GM19035 (cell line): ENCODE results near the gene ZFX.

Experiments
- ATAC-seq: cut with Tn5 transposase; IDR thresholded peaks from one replicate; pipeline ENCODE4 v1.9.1; 2021; ENCODE audit not compliant: unreplicated experiment

ZFX gene

DNA sequence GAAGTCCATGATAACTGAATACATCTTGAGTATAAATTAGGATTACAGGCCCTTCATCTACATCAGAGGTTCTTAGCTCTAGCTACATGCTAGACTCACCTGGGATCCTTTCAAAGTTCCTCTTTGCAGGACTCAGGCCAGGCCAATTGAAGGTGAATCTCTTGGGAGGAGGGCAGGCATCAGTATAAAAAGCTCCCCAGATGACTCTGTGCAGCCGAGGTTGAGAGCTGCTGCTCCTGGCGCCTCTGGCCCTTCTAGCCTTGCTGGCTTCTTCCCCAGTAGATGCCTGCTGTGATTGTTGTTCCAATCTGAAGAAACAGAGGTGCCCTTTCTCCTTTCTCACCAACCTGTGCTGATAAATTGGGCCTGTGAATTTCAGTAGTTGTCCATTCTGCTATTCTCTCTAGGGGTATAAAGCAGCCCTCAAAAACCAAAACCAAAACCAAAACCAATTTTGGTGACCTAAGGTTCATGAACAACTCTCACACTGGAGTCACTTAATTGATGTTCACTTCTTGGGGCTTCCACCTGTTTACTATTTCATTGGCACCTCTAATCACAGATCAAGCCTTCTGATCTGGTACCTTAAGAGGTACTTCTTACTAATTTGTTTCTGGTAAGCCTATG, 85.7 kb downstream of the ZFX start:
- ATAC-seq: no peak

GRCh38 chrX:24241822-24242648, 92.5 kb downstream of the ZFX start:
- peak; percentile 15 for ATAC-seq

- peak; percentile 88 for ATAC-seq
Observed at GRCh38 chrX:24242649-24243175, 93.2 kb downstream of the ZFX start.

- ATAC-seq: peak; percentile 31
Observed at GRCh38 chrX:24243188-24243587, 93.7 kb downstream of the ZFX start.

DNA sequence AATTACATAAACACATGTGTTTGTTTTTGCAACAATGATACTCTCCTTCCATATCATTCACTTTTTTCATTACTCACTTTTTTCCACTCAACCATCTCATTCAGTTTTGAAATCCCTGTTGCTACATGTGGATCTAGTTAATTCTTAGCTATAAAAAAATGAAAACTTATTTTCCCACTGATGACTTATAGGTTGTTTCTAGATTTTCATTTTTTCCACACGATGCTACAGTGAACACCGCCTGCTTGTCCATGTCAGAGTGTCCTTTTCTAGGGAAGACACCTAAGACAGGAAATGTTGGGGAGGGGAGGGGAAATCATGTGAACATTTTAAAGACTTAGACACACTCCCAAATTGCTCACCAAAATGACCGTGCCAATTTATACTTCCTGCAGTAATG, 94.2 kb downstream of the ZFX start:
- ATAC-seq: no peak

DNA sequence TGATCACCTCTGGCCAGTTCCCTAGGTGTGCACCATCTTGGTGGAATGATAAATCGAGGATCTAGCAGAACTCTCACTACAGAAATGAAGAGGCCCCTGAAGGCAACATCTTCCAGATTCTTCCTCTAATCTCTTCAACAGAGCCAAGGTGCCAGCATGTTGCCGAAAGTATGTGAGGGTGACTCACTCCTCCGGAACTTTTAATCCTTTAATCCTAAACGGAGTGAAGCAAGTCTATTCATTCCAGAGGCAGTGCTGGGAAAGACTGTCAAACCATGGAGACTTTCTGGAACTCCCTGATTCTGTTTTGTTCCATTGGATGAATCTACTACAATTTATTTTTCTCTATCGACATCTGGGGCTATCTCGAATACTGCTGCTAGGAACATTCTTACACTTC, 95.7 kb downstream of the ZFX start:
- no peak for ATAC-seq

DNA sequence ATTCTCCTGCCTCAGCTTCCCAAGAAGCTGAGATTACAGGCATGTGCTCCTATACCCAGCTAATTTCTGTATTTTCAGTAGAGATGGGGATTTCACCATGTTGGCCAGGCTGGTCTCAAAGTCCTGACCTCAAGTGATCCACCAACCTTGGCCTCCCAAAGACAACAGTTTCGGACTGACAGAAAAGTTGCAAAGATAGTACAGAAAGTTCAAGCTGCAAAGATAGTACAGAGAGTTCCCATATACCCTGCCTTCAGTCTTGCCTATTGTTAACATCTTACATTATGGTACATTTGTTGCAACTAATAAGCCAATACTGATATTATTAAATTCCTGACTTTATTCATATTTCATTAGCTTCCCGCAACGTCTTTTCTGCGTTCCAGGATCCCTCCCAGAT, 98.5 kb downstream of the ZFX start:
- ATAC-seq: no peak

DNA sequence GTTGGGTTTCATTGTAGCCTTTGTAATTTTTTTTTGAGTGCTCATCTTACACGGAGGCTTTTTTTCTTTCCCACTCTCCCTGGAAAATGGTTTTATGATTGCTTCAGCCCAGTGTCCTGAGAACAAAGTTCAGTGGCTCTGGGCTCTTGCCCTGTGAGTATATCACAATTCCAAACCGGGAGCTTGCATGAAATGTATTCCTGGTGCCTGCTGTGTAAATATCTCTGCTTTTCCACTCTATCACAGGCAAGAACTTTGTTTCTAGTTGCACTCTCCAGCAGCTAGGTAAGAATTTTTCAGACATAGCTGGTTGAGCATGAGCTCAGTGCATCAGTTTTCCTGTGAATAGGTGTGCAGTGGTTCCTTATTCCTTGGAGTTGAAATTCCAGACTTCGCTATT, 103.5 kb downstream of the ZFX start:
- no peak for ATAC-seq

DNA sequence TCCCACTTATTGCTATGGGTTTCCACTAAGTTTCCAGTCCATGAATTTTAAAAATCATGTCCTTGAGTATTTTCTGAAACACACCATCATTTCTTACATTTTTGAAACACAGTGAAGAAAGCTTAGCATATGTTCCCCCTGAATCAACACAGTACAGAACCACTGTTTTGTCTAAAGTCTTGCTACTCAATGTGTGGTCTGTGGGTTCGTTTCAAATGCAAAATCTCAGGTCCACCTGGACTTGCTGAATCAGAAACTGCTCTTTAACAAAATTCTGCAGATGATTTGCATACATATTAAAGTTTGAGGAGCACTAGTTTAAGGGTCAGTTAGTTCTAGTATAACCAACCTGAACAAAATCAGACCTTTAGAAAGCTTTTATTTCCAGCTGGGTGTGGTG, 103.9 kb downstream of the ZFX start:
- ATAC-seq: peak; percentile 55

DNA sequence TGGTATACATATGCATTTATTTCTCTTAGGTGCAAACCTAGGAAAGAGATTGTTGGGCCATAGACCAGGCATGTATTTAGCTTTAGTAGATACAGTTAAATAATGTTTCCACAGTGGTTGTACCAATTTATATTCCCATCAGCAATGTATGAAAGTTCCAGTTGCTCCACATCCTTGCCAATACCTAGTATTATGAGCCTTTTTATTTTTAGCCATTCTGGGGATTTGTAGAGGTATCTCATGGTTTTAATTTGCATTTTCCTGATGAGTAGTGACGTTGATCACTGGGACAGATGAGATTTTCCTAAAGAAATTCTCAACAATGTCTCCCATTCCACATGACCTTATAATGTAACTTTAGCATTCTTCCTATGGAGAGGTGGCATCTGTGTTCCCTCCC, 107.5 kb downstream of the ZFX start:
- ATAC-seq: no peak

GRCh38 chrX:24259544-24260240, 110.2 kb downstream of the ZFX start:
- no peak for ATAC-seq

- ATAC-seq: no peak
Observed at GRCh38 chrX:24260842-24261550, 111.5 kb downstream of the ZFX start.

GRCh38 chrX:24262309-24262708, 112.8 kb downstream of the ZFX start:
- ATAC-seq: no peak

- no peak for ATAC-seq
Observed at GRCh38 chrX:24264383-24264782, 114.9 kb downstream of the ZFX start.
